ENCODE measurements around the gene TICRR. TPM values are rescaled to one million over a fixed set of nuclear protein-coding genes. Genes with fewer than 3 reads are reported as not detected.

TICRR gene
- total and polyA plus RNA-seq, 2 of the 13 experiments (the other 11 are each of a cell fraction or from before 2014, with no cell fraction given) = 4.1 to 14.3 TPM

DNA sequence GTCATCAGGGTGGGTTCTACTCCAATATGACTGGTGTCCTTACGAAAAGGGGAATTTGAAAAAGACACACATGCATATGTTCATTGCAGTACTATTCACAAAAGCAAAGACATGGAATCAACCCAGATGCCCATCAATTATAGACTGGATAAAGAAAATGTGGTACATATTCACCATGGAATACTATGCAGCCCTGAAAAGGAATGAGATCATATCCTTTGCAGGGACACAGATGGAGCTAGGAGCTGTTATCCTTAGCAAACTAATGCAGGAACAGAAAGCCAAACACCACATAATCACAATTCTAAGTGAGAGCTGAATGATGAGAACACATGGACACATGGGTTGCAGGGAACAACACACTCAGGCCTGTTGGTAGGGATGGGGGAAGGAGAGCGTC, 24.8 kb upstream of the TICRR start:
- no peak for DNase-seq (ENCODE audit: low spot score)
- BruUV-seq (replicated peaks) = no TSS peak
- Histone ChIP-seq H2AFZ (ENCODE audit: low read length) (no peak overlapping the region), H3K4me3 (replicated peaks in 1 of 3; ENCODE audit: insufficient read depth in 1 of 3, low read depth in 2 of 3, low read length in 3 of 3) (no peak overlapping the region), H3K79me2 (ENCODE audit: insufficient read depth, low read length) (no peaks in the 10 kb centered on the region), H3K4me2 (ENCODE audit: low read depth, low read length) (no peak overlapping the region), H3K27ac (ENCODE audit: extremely low read length, insufficient read depth, low read length) (no peak overlapping the region), H3K9ac (ENCODE audit: insufficient read depth, low read depth, low read length) (no peak overlapping the region), H4K20me1 (ENCODE audit: insufficient read depth, low read length) (no peaks in the 10 kb centered on the region), H3K27me3 (ENCODE audit: control insufficient read depth in 1 of 2, insufficient read depth in 2 of 2, low read length in 2 of 2) (peaks cover 3 to 12% of the 10 kb centered on the region in 2 experiments; a peak in 3 of 5 replicates), H3K4me1 (ENCODE audit: insufficient read depth, low read length) (0 out of 2 replicates have a peak, but pooled peaks cover 8% of the 10 kb centered on the region), H3K9me3 (ENCODE audit: low read length) (no peaks in the 10 kb centered on the region), H3K36me3 (replicated peaks in 1 of 2; ENCODE audit: control insufficient read depth in 1 of 2, insufficient read depth in 2 of 2, low read length in 2 of 2) (no peaks in the 10 kb centered on the region)
- no peak for FAIRE-seq
- ChIA-PET POLR2A (no interaction called here), CTCF (ENCODE audit: low intra/inter-chr PET ratio, low total read pairs) (no interaction called here)
- in situ Hi-C loops (cut with HindIII; ENCODE audit: extremely low pct_ligation_motif_present, low pct_unique_long_range_greater_than_20kb) = loop anchor here (5.0 kb wide), 1 partner anchor 53 kb away; the partner anchor contains the start of gene RHCG
- 42% methylated on average over 2 of the region's 2 CpGs for WGBS (ENCODE audit: low lambda C conversion rate)
- ATAC-seq = no peak
- intact Hi-C loops (cut with micrococcal nuclease; ENCODE audit: unreplicated experiment) = no loop called here
- TF ChIP-seq BCL3 (CRISPR knock-in tag; IDR thresholded peaks at IDR 0.05) (no peak), PTBP1 (IDR thresholded peaks at IDR 0.05; ENCODE audit: low read depth, low read length, poor library complexity, severe bottlenecking) (no peak), ZNF205 (CRISPR knock-in tag; IDR thresholded peaks at IDR 0.05) (no peak), ZNF615 (CRISPR knock-in tag; IDR thresholded peaks at IDR 0.05; ENCODE audit: borderline replicate concordance) (no peak), DDIT3 (CRISPR knock-in tag; IDR thresholded peaks at IDR 0.05) (no peak), MNT (IDR thresholded peaks at IDR 0.05) (no peak), TBP (CRISPR knock-in tag; IDR thresholded peaks at IDR 0.05) (no peak), ZNF101 (CRISPR knock-in tag; IDR thresholded peaks at IDR 0.05; ENCODE audit: borderline replicate concordance, low read depth) (no peak), ZFP36L1 (CRISPR knock-in tag; IDR thresholded peaks at IDR 0.05) (no peak), HDAC2 (CRISPR knock-in tag; IDR thresholded peaks at IDR 0.05) (no peak), CBFB (CRISPR knock-in tag; IDR thresholded peaks at IDR 0.05) (no peak), LCORL (IDR thresholded peaks at IDR 0.05) (no peak), LCORL (CRISPR knock-in tag; IDR thresholded peaks at IDR 0.05) (no peak), FOXO4 (CRISPR knock-in tag; conservative IDR thresholded peaks at IDR 0.05) (no peak), TFDP1 (CRISPR knock-in tag; IDR thresholded peaks at IDR 0.05; ENCODE audit: borderline replicate concordance) (no peak)
- TF ChIP-seq, protein P1, sequence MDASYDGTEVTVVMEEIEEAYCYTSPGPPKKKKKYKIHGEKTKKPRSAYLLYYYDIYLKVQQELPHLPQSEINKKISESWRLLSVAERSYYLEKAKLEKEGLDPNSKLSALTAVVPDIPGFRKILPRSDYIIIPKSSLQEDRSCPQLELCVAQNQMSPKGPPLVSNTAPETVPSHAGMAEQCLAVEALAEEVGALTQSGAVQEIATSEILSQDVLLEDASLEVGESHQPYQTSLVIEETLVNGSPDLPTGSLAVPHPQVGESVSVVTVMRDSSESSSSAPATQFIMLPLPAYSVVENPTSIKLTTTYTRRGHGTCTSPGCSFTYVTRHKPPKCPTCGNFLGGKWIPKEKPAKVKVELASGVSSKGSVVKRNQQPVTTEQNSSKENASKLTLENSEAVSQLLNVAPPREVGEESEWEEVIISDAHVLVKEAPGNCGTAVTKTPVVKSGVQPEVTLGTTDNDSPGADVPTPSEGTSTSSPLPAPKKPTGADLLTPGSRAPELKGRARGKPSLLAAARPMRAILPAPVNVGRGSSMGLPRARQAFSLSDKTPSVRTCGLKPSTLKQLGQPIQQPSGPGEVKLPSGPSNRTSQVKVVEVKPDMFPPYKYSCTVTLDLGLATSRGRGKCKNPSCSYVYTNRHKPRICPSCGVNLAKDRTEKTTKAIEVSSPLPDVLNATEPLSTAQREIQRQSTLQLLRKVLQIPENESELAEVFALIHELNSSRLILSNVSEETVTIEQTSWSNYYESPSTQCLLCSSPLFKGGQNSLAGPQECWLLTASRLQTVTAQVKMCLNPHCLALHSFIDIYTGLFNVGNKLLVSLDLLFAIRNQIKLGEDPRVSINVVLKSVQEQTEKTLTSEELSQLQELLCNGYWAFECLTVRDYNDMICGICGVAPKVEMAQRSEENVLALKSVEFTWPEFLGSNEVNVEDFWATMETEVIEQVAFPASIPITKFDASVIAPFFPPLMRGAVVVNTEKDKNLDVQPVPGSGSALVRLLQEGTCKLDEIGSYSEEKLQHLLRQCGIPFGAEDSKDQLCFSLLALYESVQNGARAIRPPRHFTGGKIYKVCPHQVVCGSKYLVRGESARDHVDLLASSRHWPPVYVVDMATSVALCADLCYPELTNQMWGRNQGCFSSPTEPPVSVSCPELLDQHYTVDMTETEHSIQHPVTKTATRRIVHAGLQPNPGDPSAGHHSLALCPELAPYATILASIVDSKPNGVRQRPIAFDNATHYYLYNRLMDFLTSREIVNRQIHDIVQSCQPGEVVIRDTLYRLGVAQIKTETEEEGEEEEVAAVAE (CRISPR knock-in tag; IDR thresholded peaks at IDR 0.05; ENCODE audit: borderline replicate concordance) = no peak
